ENCODE measurements around the gene ATE1.

Gene ATE1

DNA sequence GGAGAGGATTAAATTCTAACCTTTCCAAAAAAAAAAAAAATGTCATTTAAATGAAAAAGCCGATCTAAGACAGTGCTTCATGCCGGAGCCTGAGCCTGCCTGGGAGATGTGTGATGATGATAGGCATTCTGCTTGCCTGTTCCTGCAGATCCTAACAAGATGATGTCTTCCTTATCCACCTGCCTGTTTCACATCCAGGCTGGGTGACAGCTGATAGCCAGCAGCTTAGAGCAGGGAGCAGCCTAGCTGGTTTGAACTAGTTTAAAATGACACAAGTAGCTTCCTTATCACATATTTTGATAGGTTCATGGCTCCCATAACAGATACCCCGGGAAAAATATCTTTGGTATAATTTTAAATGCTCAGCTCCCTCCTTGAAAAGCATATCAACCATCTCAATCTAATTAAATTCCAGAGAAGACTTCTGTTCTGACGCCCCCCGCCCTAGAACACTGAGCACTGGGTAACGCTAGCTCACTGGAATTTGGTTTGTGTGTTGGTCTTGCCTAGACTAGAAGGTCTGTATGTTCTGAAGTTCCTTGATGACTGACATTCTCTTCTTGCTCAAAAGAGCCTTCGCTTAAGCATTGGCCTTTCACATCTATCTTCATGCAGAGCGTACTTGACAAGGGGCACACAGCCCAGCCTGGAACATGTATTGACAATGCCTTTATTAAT, 232.7 kb downstream of the ATE1 start:
- no peak for TF ChIP-seq RAD21 (IDR thresholded peaks at IDR 0.05; ENCODE audit: low read depth)
- TF ChIP-seq, protein P1, sequence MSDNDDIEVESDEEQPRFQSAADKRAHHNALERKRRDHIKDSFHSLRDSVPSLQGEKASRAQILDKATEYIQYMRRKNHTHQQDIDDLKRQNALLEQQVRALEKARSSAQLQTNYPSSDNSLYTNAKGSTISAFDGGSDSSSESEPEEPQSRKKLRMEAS (IDR thresholded peaks at IDR 0.05): no peak
- TF ChIP-seq, protein P2, sequence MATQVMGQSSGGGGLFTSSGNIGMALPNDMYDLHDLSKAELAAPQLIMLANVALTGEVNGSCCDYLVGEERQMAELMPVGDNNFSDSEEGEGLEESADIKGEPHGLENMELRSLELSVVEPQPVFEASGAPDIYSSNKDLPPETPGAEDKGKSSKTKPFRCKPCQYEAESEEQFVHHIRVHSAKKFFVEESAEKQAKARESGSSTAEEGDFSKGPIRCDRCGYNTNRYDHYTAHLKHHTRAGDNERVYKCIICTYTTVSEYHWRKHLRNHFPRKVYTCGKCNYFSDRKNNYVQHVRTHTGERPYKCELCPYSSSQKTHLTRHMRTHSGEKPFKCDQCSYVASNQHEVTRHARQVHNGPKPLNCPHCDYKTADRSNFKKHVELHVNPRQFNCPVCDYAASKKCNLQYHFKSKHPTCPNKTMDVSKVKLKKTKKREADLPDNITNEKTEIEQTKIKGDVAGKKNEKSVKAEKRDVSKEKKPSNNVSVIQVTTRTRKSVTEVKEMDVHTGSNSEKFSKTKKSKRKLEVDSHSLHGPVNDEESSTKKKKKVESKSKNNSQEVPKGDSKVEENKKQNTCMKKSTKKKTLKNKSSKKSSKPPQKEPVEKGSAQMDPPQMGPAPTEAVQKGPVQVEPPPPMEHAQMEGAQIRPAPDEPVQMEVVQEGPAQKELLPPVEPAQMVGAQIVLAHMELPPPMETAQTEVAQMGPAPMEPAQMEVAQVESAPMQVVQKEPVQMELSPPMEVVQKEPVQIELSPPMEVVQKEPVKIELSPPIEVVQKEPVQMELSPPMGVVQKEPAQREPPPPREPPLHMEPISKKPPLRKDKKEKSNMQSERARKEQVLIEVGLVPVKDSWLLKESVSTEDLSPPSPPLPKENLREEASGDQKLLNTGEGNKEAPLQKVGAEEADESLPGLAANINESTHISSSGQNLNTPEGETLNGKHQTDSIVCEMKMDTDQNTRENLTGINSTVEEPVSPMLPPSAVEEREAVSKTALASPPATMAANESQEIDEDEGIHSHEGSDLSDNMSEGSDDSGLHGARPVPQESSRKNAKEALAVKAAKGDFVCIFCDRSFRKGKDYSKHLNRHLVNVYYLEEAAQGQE (IDR thresholded peaks at IDR 0.05; ENCODE audit: low read depth): no peak
- TF ChIP-seq TCF12 (IDR thresholded peaks at IDR 0.05; ENCODE audit: low read depth): no peak
- TF ChIP-seq ZBTB7A (IDR thresholded peaks at IDR 0.05; ENCODE audit: low read depth): no peak
- no peak for TF ChIP-seq CREB1 (IDR thresholded peaks at IDR 0.05; ENCODE audit: low read depth)
- TF ChIP-seq, protein P3, sequence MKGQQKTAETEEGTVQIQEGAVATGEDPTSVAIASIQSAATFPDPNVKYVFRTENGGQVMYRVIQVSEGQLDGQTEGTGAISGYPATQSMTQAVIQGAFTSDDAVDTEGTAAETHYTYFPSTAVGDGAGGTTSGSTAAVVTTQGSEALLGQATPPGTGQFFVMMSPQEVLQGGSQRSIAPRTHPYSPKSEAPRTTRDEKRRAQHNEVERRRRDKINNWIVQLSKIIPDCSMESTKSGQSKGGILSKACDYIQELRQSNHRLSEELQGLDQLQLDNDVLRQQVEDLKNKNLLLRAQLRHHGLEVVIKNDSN (IDR thresholded peaks at IDR 0.05): no peak
- no peak for TF ChIP-seq CEBPB (IDR thresholded peaks at IDR 0.05)

DNA sequence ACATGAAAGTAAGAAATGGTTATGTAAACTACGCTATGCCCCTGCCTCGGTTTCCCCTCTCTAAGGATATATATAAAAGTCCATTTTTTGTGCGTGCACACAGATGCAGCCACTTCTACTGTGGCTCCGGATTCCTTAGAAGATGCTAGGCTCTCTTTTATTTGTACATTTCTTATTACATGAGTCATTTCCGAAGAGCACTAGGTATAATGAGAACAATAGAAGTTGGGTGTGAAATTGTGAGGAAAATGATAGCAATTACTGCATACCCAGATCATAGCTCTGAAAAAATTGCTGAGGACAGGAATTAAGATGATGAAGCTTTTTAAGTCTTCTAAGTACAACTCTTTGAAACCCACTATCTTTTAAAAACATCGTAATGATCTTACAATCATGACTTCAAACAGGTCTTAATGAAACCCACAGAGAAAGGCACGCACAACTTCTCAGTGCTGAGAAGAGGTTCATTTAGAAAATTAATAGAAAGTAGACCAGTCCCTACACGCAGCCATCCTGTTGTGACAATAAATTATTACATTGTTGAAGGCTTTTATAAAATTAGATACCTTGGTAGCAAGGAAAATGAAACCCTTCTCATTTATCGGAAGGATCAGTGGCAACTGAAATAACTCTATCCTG, 233.4 kb downstream of the ATE1 start:
- TF ChIP-seq, protein P1 (IDR thresholded peaks at IDR 0.05): no peak
- TF ChIP-seq RAD21 (IDR thresholded peaks at IDR 0.05; ENCODE audit: low read depth): no peak
- TF ChIP-seq CREB1 (IDR thresholded peaks at IDR 0.05; ENCODE audit: low read depth): no peak
- TF ChIP-seq EGR1 (IDR thresholded peaks at IDR 0.05): no peak
- no peak for TF ChIP-seq CEBPB (IDR thresholded peaks at IDR 0.05)
- no peak for TF ChIP-seq FOXM1 (IDR thresholded peaks at IDR 0.05; ENCODE audit: borderline replicate concordance, low read depth)
- TF ChIP-seq EP300 (IDR thresholded peaks at IDR 0.05; ENCODE audit: borderline replicate concordance): no peak
- TF ChIP-seq, protein P3 (IDR thresholded peaks at IDR 0.05): no peak
- TF ChIP-seq NFIC (IDR thresholded peaks at IDR 0.05): no peak
- no peak for TF ChIP-seq TEAD4 (IDR thresholded peaks at IDR 0.05)

DNA sequence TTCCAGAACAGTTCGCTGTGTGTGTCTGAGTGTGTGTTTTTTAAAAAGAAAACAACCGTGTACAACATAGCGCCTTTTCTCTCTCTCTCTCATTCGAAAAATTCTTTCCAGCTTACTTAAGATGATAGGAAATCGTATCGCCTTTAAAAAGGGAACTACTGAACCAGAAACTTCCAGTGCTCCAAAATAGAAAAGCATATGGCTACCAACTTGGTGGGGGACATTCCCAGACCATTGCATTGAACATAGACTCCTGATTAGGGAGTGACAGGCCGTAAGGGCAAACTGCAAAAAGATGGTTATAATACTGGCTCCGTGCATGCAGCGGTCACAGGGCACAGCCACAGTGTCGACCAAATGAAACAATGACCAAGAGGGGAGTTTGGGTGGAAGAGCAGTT, 235.2 kb downstream of the ATE1 start:
- no peak for TF ChIP-seq RAD21 (IDR thresholded peaks at IDR 0.05; ENCODE audit: low read depth)
- TF ChIP-seq FOXM1 (IDR thresholded peaks at IDR 0.05; ENCODE audit: borderline replicate concordance, low read depth): no peak
- TF ChIP-seq, protein P2 (IDR thresholded peaks at IDR 0.05; ENCODE audit: low read depth): no peak
- TF ChIP-seq ZBTB7A (IDR thresholded peaks at IDR 0.05; ENCODE audit: low read depth): no peak
- TF ChIP-seq, protein P3 (IDR thresholded peaks at IDR 0.05): no peak
- no peak for TF ChIP-seq TCF12 (IDR thresholded peaks at IDR 0.05; ENCODE audit: low read depth)

DNA sequence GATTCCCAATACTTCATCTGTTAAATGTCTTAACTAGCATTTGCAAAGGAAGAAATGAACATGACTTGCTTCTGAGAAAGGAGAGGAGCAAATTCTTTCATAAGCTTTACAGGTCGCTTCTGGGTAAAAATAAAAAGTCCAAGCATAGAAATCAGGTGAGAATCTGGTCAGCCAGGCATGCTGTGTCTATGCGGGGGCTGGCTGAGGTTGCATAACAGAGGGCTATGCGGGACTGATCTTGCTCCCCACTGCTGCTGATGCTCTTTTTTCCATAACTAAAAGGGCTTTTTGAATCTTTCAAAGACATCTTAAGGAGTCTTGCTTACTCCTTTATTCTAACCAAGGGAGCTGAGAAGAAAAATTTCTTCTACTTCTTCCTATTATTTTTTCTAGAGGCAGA, 236.9 kb downstream of the ATE1 start:
- no peak for TF ChIP-seq FOXM1 (IDR thresholded peaks at IDR 0.05; ENCODE audit: borderline replicate concordance, low read depth)
- no peak for TF ChIP-seq CREB1 (IDR thresholded peaks at IDR 0.05; ENCODE audit: low read depth)
- TF ChIP-seq, protein P3 (IDR thresholded peaks at IDR 0.05): no peak
- no peak for TF ChIP-seq TEAD4 (IDR thresholded peaks at IDR 0.05)
- TF ChIP-seq EGR1 (IDR thresholded peaks at IDR 0.05): no peak
- no peak for TF ChIP-seq CEBPB (IDR thresholded peaks at IDR 0.05)
- TF ChIP-seq, protein P2 (IDR thresholded peaks at IDR 0.05; ENCODE audit: low read depth): no peak
- TF ChIP-seq EP300 (IDR thresholded peaks at IDR 0.05; ENCODE audit: borderline replicate concordance): no peak
- no peak for TF ChIP-seq ZBTB7A (IDR thresholded peaks at IDR 0.05; ENCODE audit: low read depth)
- TF ChIP-seq TCF12 (IDR thresholded peaks at IDR 0.05; ENCODE audit: low read depth): no peak
- no peak for TF ChIP-seq TAF1 (IDR thresholded peaks at IDR 0.05; ENCODE audit: low read depth)
- no peak for TF ChIP-seq NFIC (IDR thresholded peaks at IDR 0.05)
- no peak for TF ChIP-seq RAD21 (IDR thresholded peaks at IDR 0.05; ENCODE audit: low read depth)
- TF ChIP-seq, protein P1 (IDR thresholded peaks at IDR 0.05): no peak
- no peak for TF ChIP-seq YY1 (IDR thresholded peaks at IDR 0.05; ENCODE audit: low read depth)

Data from Ishikawa (cell line).